Stimulated activated CD4-positive, alpha-beta T cell treated with anti-CD3 and anti-CD28 coated beads, Interleukin-1b, Interleukin-23, amount 100 ng/mL, for 48 hours (primary cell): ENCODE results near the gene ANKRD17.
"Not testable (repeated sequence)": the region's sequence is repeated elsewhere in the genome, so short reads cannot be mapped to it uniquely, and the experiment has no call there.

Source experiments
- DNase-seq: peaks from one replicate; pipeline ENCODE4 v3.0.0-alpha.2; 2020

The ANKRD17 gene

GRCh38 chr4:73258686-73259570 is at the start of gene ANKRD17:
Gene ANKRD17, minus strand, starts transcription at chr4:73258798. Its CDS starts 130 bp downstream, at chr4:73258668.
- peak; percentile 90 for DNase-seq

- no peak for DNase-seq
Observed at GRCh38 chr4:73308286-73308685, 49.7 kb upstream of the ANKRD17 start.

- no peak for DNase-seq
Observed at GRCh38 chr4:73303711-73304110, 45.1 kb upstream of the ANKRD17 start.

GRCh38 chr4:73299548-73300280 is 41.1 kb upstream of the ANKRD17 start:
- no peak for DNase-seq

GRCh38 chr4:73292661-73293060 is 34.1 kb upstream of the ANKRD17 start:
- DNase-seq = not testable (repeated sequence)

- no peak for DNase-seq
Observed at GRCh38 chr4:73281982-73282381, 23.4 kb upstream of the ANKRD17 start.

- DNase-seq = no peak
Observed at GRCh38 chr4:73281396-73281795, 22.8 kb upstream of the ANKRD17 start.

GRCh38 chr4:73277201-73277600 is 18.6 kb upstream of the ANKRD17 start:
- DNase-seq = no peak

- DNase-seq = no peak
Observed at GRCh38 chr4:73275318-73275654, 16.7 kb upstream of the ANKRD17 start.

GRCh38 chr4:73272816-73273215 is 14.2 kb upstream of the ANKRD17 start:
- DNase-seq = no peak

GRCh38 chr4:73267050-73267449 is 8.5 kb upstream of the ANKRD17 start:
- DNase-seq = no peak

- DNase-seq = peak; percentile 8
Observed at GRCh38 chr4:73259571-73260090, 1.0 kb upstream of the ANKRD17 start.

- no peak for DNase-seq
Observed at GRCh38 chr4:73258436-73258685, 237 bp downstream of the ANKRD17 start.

- DNase-seq = no peak
Observed at GRCh38 chr4:73257651-73258435, 755 bp downstream of the ANKRD17 start.

GRCh38 chr4:73257234-73257633 is 1.4 kb downstream of the ANKRD17 start:
- peak; percentile 53 for DNase-seq

- not testable (repeated sequence) for DNase-seq
Observed at GRCh38 chr4:73255847-73256246, 2.8 kb downstream of the ANKRD17 start.

GRCh38 chr4:73252001-73252400 is 6.6 kb downstream of the ANKRD17 start:
- DNase-seq = no peak

GRCh38 chr4:73251384-73251783 is 7.2 kb downstream of the ANKRD17 start:
- no peak for DNase-seq

- no peak for DNase-seq
Observed at GRCh38 chr4:73250642-73251041, 8.0 kb downstream of the ANKRD17 start.

GRCh38 chr4:73248821-73249220 is 9.8 kb downstream of the ANKRD17 start:
- no peak for DNase-seq

GRCh38 chr4:73248416-73248815 is 10.2 kb downstream of the ANKRD17 start:
- DNase-seq = no peak

GRCh38 chr4:73247100-73247499 is 11.5 kb downstream of the ANKRD17 start:
- no peak for DNase-seq

- no peak for DNase-seq
Observed at GRCh38 chr4:73245955-73246354, 12.6 kb downstream of the ANKRD17 start.
